Fibroblast of skin of scalp (primary cell): ENCODE measurements around the gene MYOZ2.

Experiments
- DNase-seq: peaks from one replicate; pipeline ENCODE4 v3.0.0-alpha.2; 2013

MYOZ2 gene

DNA sequence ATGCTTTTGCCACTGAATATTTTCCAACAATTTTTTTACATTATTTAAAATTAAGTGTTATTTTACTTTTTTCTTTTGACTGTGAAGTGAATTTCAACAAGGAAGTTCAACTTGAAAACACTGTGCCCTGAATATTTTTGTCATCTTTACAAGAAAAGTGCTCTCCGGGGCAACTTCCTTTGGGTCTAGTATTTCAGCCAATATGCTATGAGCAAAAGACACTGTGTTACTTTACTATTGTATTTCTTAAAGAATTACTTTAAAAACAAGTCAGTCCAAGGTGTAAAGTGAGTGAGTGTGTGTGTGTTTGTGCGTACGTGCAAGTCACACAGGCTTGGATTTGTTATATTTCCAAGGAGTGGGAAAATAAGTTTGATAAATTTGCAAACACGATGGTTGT is 69.3 kb downstream of the MYOZ2 start:
- no peak for DNase-seq

GRCh38 chr4:119205690-119206089 is 70.1 kb downstream of the MYOZ2 start:
- DNase-seq: no peak

DNA sequence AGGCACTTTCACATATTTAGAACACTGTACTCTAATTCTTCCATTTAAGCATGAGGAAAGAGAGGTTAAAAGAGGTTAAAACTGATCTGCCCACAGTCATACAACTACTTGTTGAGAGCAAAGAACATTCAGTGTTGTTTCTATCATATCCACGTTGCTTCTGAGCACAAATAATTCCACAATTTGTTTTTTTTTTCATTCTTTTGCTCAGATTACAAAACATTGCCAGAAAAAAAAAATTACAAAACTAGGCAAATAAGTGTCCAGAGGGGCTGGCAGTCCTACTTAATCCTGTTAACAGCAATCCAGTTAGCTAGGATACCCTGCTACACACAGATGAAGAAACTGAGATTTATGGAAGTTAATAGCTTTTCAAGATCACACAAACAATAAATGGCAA is 70.5 kb downstream of the MYOZ2 start:
- no peak for DNase-seq

- DNase-seq: peak; percentile 67
These were observed 71.4 kb downstream of the MYOZ2 start for GRCh38 chr4:119207051-119207450.

DNA sequence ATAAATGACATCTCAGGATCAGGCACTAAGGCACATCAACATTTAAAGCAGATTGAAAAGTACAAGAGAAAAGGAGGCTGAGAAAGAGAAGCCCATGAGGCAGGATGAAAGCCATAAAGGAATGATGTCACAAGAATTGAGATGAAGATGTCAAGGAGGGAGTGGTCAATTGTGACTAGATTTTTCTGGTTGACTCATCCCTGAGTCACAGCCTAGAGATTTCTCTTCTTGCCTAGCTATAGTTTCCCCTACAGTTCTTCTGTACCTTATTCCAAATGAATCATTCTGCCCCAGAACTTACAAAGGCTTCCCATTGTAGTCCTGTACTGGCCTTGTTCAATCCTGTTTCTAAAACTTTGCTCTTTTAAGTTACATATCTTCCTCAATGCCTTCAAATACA is 73.4 kb downstream of the MYOZ2 start:
- DNase-seq: peak; percentile 95

GRCh38 chr4:119209586-119209985 is 74.0 kb downstream of the MYOZ2 start:
- no peak for DNase-seq

DNA sequence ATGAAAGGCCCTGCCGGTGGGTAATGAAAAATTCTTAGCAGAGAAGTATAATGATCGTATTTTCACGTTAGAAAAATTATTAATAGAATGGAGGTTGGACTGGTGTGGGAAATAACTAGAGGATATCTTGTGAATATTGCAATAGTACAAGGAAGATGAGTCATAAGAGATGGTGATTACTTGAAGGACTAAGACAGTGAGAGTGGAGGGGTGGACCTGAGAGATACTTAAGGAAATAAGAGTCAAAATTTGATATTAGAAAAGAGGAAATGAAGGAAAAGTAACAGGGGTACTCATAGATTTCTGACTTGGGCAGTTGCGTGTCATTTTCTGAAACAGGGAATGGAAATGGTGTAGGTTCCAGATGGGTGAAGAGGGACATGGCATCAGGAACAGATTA is 75.1 kb downstream of the MYOZ2 start:
- no peak for DNase-seq

- DNase-seq: no peak
These were observed 76.2 kb downstream of the MYOZ2 start for GRCh38 chr4:119211867-119212233.

- DNase-seq: peak; percentile 98
These were observed 76.8 kb downstream of the MYOZ2 start, which contains the start of gene USP53 for GRCh38 chr4:119212234-119212963. TSS of gene USP53 (plus strand) at chr4:119212713. CDS start at chr4:119239760, 27,047 bp downstream.

GRCh38 chr4:119212964-119213606 is 77.5 kb downstream of the MYOZ2 start:
- DNase-seq: peak; percentile 95

DNA sequence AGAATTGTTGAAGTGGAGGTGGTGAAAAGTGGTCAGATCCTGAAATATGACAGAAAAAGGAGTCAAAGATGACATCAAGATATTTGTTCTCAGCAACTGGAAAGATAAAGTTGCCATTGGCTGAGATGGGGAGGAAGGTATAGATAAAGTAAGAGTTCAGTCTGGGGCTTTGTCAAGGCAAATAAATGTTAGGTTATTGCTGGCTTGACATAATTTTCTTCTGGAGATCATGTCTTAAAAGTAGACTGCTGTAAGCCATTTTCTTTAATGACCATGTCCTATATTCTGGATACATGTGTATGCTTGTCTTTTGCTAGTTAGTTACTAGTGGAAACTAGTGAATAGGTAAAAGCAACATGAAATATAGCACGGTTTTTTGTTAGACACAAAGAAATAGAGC is 82.5 kb downstream of the MYOZ2 start:
- no peak for DNase-seq

DNA sequence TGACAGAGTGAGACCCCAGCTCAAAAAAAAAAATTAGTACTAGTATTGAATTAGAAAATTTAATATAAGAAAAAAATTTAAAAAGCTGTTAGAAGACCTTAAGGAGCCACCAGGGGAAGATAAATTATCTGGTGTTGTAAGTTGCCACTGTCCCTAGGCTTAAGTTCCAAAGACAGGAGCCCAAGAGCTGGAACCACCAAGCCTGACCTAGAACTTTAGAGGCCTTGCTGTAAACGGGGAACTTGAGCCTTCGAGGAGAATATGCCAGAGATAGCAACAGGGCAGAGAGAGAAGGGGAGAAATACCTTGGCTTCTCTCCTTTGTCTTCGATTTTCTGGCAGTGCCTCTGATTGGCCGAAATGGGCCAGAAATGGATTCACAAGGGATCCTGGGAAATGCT is 85.8 kb downstream of the MYOZ2 start:
- no peak for DNase-seq

DNA sequence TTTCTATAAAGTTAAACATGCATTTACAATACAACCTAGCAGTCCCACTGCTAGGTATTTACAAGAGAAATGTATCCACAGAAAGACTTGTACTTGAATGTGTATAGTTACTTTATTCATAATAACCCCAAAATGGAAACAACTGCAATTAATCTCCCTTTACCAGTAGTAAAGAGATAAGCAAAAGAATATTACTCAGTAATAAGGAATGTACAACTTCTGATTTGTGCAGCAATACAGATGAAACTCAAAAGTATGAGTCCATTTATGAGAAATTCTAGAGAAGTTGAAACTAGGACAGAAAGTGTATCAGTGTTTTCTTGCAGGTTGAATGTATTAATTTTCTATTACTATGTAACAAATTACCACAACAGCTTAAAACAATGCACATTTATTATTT is 92.1 kb downstream of the MYOZ2 start:
- peak; percentile 11 for DNase-seq

DNA sequence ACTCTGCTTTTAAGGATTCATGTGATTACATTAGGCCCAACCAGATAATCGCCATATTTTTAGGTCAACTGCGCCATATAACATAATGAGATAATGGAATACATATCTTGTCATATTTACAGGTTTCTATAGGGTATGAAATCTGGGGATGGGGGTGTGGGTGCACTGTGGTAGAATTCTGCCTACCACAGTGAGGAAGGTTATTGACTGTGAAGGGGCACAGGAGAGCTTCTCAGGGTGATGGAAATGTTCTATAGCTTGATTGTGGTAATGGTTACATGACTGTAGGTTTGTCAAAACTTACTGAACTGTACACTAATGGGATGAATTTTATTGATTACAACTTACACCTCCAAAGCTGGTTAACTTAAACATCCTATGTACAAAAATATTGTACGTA is 92.8 kb downstream of the MYOZ2 start:
- no peak for DNase-seq

DNA sequence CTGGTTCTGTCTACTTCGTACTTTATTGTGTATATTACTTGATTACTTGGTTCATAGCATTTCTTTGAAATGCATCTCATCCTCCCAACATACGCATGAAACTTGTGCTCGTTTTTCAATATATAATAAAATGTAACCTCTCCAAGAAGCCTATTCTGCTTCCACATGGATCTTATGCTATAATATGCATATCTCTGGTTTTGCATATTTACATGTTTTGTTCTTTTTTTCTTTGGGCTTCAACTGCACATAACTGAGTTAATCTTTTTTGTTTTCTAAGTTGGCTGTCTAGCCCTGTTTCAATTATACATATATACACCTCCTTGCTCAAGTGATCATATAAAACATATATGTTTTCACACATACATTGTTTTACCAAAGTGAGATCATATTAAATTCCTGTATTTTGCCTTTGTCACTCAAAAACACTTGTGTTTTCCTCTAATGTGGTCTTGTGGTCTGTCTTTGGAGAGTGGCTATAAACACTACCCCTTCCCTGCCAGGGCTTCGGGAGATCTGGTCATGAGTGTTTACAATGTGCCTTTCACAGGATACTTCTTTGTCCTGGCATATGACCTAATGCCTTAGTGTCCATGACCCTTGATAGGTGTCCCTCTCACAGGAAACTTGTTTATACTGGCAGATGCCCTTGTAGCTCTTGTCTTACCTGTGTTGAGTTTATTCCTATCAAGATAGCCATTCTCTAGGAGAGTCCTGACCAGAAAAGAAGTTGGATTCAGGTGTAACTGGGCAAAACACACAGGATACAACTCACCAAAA is 94.5 kb downstream of the MYOZ2 start:
- no peak for DNase-seq

DNA sequence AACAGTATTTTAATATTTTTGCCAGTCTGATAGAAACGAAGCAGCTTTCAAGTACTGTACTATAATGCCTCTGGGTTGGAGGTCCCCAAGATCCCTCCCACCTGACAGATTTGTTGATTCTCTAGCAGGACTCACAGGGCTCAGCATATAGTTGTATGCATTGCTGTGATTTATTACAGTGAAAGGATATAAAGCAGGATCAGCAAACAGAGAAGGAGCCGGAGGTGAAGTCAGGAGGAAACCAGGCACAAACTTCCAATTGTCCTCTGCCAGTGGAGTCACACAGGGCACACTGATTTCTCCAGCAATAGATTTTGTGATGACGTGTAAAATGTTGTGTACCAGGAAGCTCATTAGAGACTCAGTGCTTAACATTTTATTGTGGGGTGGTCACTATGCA is 95.9 kb downstream of the MYOZ2 start:
- no peak for DNase-seq

DNA sequence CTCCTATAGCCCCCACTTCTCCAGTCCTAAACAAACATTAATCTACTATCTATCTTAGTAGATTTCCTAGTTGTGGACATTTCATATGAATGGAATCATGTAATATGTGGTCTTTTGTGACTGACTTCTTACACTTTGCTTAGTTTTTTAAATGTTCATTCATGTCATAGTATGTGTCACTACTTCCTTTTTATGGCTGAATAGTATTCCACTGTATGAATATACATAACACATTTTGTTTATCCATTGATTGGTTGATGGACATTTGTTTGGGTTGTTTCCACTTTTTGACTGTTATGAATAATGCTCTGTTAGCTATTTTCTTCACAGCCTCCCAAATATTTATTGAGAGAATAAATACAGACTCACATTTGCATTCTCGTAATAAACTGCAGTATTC is 96.7 kb downstream of the MYOZ2 start:
- DNase-seq: no peak

DNA sequence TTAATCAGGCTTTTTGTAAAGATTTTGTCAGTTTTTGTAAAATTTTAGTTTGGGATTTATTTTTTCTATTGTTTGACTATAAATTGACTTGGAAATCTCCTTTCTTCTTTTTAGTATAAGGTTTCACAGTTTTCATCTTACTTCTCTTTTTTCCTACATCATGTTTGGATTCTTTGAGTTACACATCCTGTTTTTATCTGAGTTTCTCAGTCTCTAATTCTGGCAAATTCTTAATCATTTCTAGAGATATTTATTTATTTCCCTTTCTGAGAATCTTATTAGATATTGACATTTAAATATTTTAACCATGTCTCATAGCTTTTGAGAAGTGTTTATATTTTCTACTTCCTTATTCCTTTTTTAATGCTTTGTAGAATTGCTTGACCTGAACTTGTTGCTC is 97.6 kb downstream of the MYOZ2 start:
- DNase-seq: no peak

DNA sequence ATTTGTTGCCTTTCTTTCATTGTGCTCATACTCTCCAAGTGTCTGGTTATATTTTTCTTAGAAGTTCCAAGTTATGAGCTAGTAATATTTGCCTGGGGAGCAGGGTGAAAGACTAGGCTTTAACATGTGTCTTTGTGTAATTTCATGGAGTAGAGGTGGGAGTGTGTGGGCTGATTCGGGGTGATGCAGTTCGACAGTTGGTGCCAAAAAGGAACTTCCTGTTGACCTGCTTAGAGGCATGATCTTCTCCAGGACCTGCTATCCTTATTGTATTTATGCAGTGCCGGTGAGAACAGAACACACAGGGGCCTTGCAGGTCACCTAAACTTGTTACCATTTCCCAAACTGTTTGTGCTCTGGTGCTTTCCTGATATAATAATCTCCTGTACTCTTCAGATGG is 98.1 kb downstream of the MYOZ2 start:
- DNase-seq: no peak

GRCh38 chr4:119237201-119237600 is 101.6 kb downstream of the MYOZ2 start:
- no peak for DNase-seq
